Spleen (tissue), 7 donors: ENCODE data around the gene ADPRS.

Experiments used
- CTCF ChIP-seq, 11 experiments: fragments of 200-600 bp in 7 of 11; fragments of 450-650 bp in 4 of 11; sonication (generic) in 4 of 11; IDR thresholded peaks in 8 of 11; conservative IDR thresholded peaks in 3 of 11; 1 replicate in 7 of 11; 2 replicates in 4 of 11; pipeline versions ENCODE4 v1.4.0 to v1.8.0; 2016 to 2021; ENCODE audit warnings: antibody characterized with exemption in 11 of 11, inconsistent platforms in 4 of 11, mild to moderate bottlenecking in 1 of 11
- POLR2AphosphoS5 ChIP-seq, 3 donors: sonication (generic); formaldehyde crosslinking; IDR thresholded peaks; one replicate each; pipeline ENCODE4 v1.5.1; 2017; ENCODE audit warnings: antibody characterized with exemption in 3 of 3
- donor health status: DM: no; HTN: no; CAD: no; lungs with moderate emphysema.
- donor health status: DM: no; HTN: no; CAD: no.
- donor health status: DM: no; HTN: no; CAD: no.

DNA sequence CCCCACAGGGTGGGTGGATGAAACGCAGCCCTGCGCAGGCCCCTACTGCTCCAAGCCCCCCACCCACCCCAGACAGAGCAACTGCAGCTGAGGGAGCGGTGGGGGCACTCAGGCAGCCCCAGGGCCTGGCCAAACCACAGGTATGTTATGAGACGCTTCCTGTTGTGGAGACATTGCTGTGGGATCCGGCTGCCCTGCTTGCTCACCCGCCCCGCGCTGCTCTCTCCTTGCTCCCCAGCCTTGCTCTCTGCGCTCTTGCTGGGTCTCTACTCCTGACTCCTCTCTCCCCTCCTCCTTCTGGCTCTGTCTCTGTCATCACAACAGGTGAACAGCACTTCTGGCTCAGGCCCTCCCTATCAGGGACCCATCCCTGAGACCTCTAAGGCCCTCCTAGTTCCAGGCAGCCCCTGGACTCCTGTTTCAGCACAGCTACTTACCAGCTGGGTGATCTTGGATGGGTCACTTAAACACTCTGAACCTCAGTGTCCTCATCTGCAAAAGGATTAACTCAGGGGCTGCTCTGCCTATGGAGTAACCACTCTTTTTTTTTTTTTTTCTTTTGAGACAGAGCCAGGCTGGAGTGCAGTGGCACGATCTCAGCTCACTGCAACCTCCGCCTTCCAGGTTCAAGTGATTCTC is 20.5 kb downstream of the ADPRS start:
- TF ChIP-seq CTCF (IDR thresholded peaks at IDR 0.05 in 8 of 11, conservative IDR thresholded peaks at IDR 0.05 in 3 of 11) (no peak), POLR2AphosphoS5 (IDR thresholded peaks at IDR 0.05) (no peak)
